Mucosa of stomach (tissue), 1 donor: ENCODE measurements around the gene SAPCD1.
A peak's percentile ranks its signal among the peaks of the same experiment; 100 is the strongest.

Experiments used
- H3K27me3 ChIP-seq: one replicate; pipeline ENCODE4 v1.7.0; 2013; ENCODE audit warnings: mild to moderate bottlenecking, low read length; ENCODE audit not compliant: control insufficient read depth, insufficient read depth
- H3K36me3 ChIP-seq: one replicate; pipeline ENCODE4 v1.7.0; 2013; ENCODE audit warnings: low read length; ENCODE audit not compliant: control insufficient read depth, insufficient read depth
- H3K4me1 ChIP-seq: one replicate; pipeline ENCODE4 v1.7.0; 2013; ENCODE audit warnings: mild to moderate bottlenecking, low read length; ENCODE audit not compliant: control insufficient read depth, insufficient read depth
- H3K4me3 ChIP-seq: one replicate; pipeline ENCODE4 v1.7.0; 2013; ENCODE audit warnings: low read length
- H3K9ac ChIP-seq: one replicate; pipeline ENCODE4 v1.7.0; 2013; ENCODE audit warnings: mild to moderate bottlenecking, low read length, moderate library complexity
- H3K9me3 ChIP-seq: one replicate; pipeline ENCODE4 v1.7.0; 2013; ENCODE audit warnings: mild to moderate bottlenecking, low read length, moderate library complexity; ENCODE audit not compliant: control insufficient read depth
- donor health status: Pancreatic carcinoma.

SAPCD1 gene

GRCh38 chr6:31777667-31778050 lies 15.2 kb downstream of the SAPCD1 start:
- Histone ChIP-seq H3K9me3 (no peaks in the 10 kb centered on the region), H3K4me1 (peaks cover 37% of the 10 kb centered on the region), H3K36me3 (peaks cover 7% of the 10 kb centered on the region), H3K27me3 (no peaks in the 10 kb centered on the region), H3K9ac (peak overlapping the region; percentile 89), H3K4me3 (no peak overlapping the region)

GRCh38 chr6:31778193-31778592 lies 15.7 kb downstream of the SAPCD1 start:
- no peak overlapping the region for H3K9ac ChIP-seq
- peaks cover 7% of the 10 kb centered on the region for H3K36me3 ChIP-seq
- peaks cover 33% of the 10 kb centered on the region for H3K4me1 ChIP-seq
- H3K27me3 ChIP-seq, result no peaks in the 10 kb centered on the region
- H3K9me3 ChIP-seq, result no peaks in the 10 kb centered on the region
- no peak overlapping the region for H3K4me3 ChIP-seq

GRCh38 chr6:31778999-31779885 lies 16.8 kb downstream of the SAPCD1 start:
- Histone ChIP-seq H3K27me3 (no peaks in the 10 kb centered on the region), H3K36me3 (peaks cover 11% of the 10 kb centered on the region), H3K9me3 (no peaks in the 10 kb centered on the region), H3K4me1 (peaks cover 33% of the 10 kb centered on the region), H3K9ac (no peak overlapping the region), H3K4me3 (no peak overlapping the region)

- Histone ChIP-seq H3K4me3 (no peak overlapping the region), H3K36me3 (peaks cover 16% of the 10 kb centered on the region), H3K4me1 (peaks cover 32% of the 10 kb centered on the region), H3K27me3 (no peaks in the 10 kb centered on the region), H3K9ac (no peak overlapping the region), H3K9me3 (no peaks in the 10 kb centered on the region)
Observed at GRCh38 chr6:31779908-31780307, 17.5 kb downstream of the SAPCD1 start.

- no peaks in the 10 kb centered on the region for H3K9me3 ChIP-seq
- no peak overlapping the region for H3K9ac ChIP-seq
- peaks cover 24% of the 10 kb centered on the region for H3K4me1 ChIP-seq
- H3K4me3 ChIP-seq, result no peak overlapping the region
- H3K36me3 ChIP-seq, result peaks cover 22% of the 10 kb centered on the region
- no peaks in the 10 kb centered on the region for H3K27me3 ChIP-seq
Observed at GRCh38 chr6:31780507-31781243, 18.2 kb downstream of the SAPCD1 start.

GRCh38 chr6:31781244-31782125 lies 19.0 kb downstream of the SAPCD1 start:
- Histone ChIP-seq H3K36me3 (peaks cover 22% of the 10 kb centered on the region), H3K9ac (no peak overlapping the region), H3K27me3 (no peaks in the 10 kb centered on the region), H3K4me1 (peaks cover 16% of the 10 kb centered on the region), H3K4me3 (no peak overlapping the region), H3K9me3 (no peaks in the 10 kb centered on the region)

- H3K36me3 ChIP-seq, result peaks cover 22% of the 10 kb centered on the region
- H3K9me3 ChIP-seq, result no peaks in the 10 kb centered on the region
- H3K9ac ChIP-seq, result no peak overlapping the region
- peaks cover 8% of the 10 kb centered on the region for H3K4me1 ChIP-seq
- no peaks in the 10 kb centered on the region for H3K27me3 ChIP-seq
- H3K4me3 ChIP-seq, result no peak overlapping the region
Observed at GRCh38 chr6:31782126-31782855, 19.8 kb downstream of the SAPCD1 start.

- Histone ChIP-seq H3K4me1 (no peaks in the 10 kb centered on the region), H3K27me3 (no peaks in the 10 kb centered on the region), H3K4me3 (no peak overlapping the region), H3K9me3 (no peaks in the 10 kb centered on the region), H3K36me3 (peaks cover 22% of the 10 kb centered on the region), H3K9ac (no peak overlapping the region)
Observed at GRCh38 chr6:31784098-31784925, 21.9 kb downstream of the SAPCD1 start.

GRCh38 chr6:31785475-31785874 lies 23.0 kb downstream of the SAPCD1 start:
- H3K4me1 ChIP-seq, result no peaks in the 10 kb centered on the region
- H3K4me3 ChIP-seq, result no peak overlapping the region
- peaks cover 16% of the 10 kb centered on the region for H3K36me3 ChIP-seq
- no peaks in the 10 kb centered on the region for H3K27me3 ChIP-seq
- H3K9ac ChIP-seq, result no peak overlapping the region
- no peaks in the 10 kb centered on the region for H3K9me3 ChIP-seq

GRCh38 chr6:31791324-31792089 lies 29.1 kb downstream of the SAPCD1 start:
- peaks cover 9% of the 10 kb centered on the region for H3K4me1 ChIP-seq
- no peak overlapping the region for H3K9ac ChIP-seq
- H3K9me3 ChIP-seq, result no peaks in the 10 kb centered on the region
- no peaks in the 10 kb centered on the region for H3K36me3 ChIP-seq
- H3K27me3 ChIP-seq, result no peaks in the 10 kb centered on the region
- no peak overlapping the region for H3K4me3 ChIP-seq
